CD14-positive monocyte (primary cell): Measurements from ENCODE around the gene TRAPPC6A. TPM values are rescaled to one million over a fixed set of nuclear protein-coding genes. Genes with fewer than 3 reads are reported as not detected.

ENCODE experiments used
- DNase-seq, 3 donors: peaks; one replicate each; pipeline ENCODE4 v3.0.0-alpha.2; 2011 to 2022
- H2AFZ ChIP-seq: 2 replicates; pipeline ENCODE4 v1.6.0; 2012; ENCODE audit warnings: mild to moderate bottlenecking, low read depth, low read length, inconsistent platforms; ENCODE audit not compliant: insufficient read depth, poor library complexity, severe bottlenecking
- H3K27ac ChIP-seq, 2 donors: 1 replicate in 1 of 2; 2 replicates in 1 of 2; pipeline ENCODE4 v1.5.1; 2012 to 2013; ENCODE audit warnings: low read length in 2 of 2, control low read depth in 1 of 2, inconsistent platforms in 1 of 2, low read depth in 1 of 2, mild to moderate bottlenecking in 1 of 2
- H3K27me3 ChIP-seq, 2 donors: one replicate each; pipeline versions ENCODE4 v1.6.0 to v1.6.1; 2011 to 2013; ENCODE audit warnings: low read length in 2 of 2; ENCODE audit not compliant: control insufficient read depth in 2 of 2, insufficient read depth in 2 of 2
- H3K36me3 ChIP-seq, 2 donors: replicated peaks in 1 of 2; 1 replicate in 1 of 2; 2 replicates in 1 of 2; pipeline versions ENCODE4 v1.5.1 to v1.6.1; 2012 to 2013; ENCODE audit warnings: low read length in 2 of 2, control low read depth in 1 of 2, inconsistent platforms in 1 of 2, mild to moderate bottlenecking in 1 of 2; ENCODE audit not compliant: insufficient read depth in 2 of 2, control insufficient read depth in 1 of 2
- H3K4me1 ChIP-seq, 2 donors: 1 replicate in 1 of 2; 2 replicates in 1 of 2; pipeline versions ENCODE4 v1.5.1 to v1.6.1; 2012 to 2013; ENCODE audit warnings: low read length in 2 of 2, control low read depth in 1 of 2, inconsistent platforms in 1 of 2, mild to moderate bottlenecking in 1 of 2, moderate library complexity in 1 of 2; ENCODE audit not compliant: insufficient read depth in 2 of 2, control insufficient read depth in 1 of 2
- H3K4me2 ChIP-seq: replicated peaks from 2 replicates; pipeline ENCODE3; 2012; ENCODE audit warnings: low read length, moderate library complexity, mild to moderate bottlenecking; ENCODE audit not compliant: poor library complexity, severe bottlenecking; ENCODE audit errors: extremely low read depth
- H3K4me3 ChIP-seq, 3 experiments: fragments of 200-600 bp in 1 of 3; sonication (generic) in 1 of 3; replicated peaks in 1 of 3; 1 replicate in 2 of 3; 2 replicates in 1 of 3; pipeline ENCODE4 v1.5.1; 2011 to 2013; ENCODE audit warnings: low read length in 3 of 3, mild to moderate bottlenecking in 3 of 3, control low read depth in 2 of 3, low read depth in 2 of 3, inconsistent platforms in 1 of 3, moderate library complexity in 1 of 3
- H3K79me2 ChIP-seq: 2 replicates; pipeline ENCODE4 v1.6.0; 2012; ENCODE audit warnings: mild to moderate bottlenecking, control low read depth, inconsistent platforms, low read length, moderate library complexity; ENCODE audit not compliant: insufficient read depth
- H3K9ac ChIP-seq: 2 replicates; pipeline ENCODE4 v1.6.0; 2017; ENCODE audit warnings: low read length, mild to moderate bottlenecking; ENCODE audit not compliant: insufficient read depth, poor library complexity, severe bottlenecking
- H3K9me3 ChIP-seq, 2 donors: replicated peaks in 1 of 2; 1 replicate in 1 of 2; 2 replicates in 1 of 2; pipeline versions ENCODE4 v1.5.1 to v1.6.1; 2012 to 2013; ENCODE audit warnings: low read length in 2 of 2, control low read depth in 1 of 2; ENCODE audit not compliant: control insufficient read depth in 1 of 2, insufficient read depth in 1 of 2
- H4K20me1 ChIP-seq: 2 replicates; pipeline ENCODE4 v1.6.0; 2012; ENCODE audit warnings: mild to moderate bottlenecking, low read length, control low read depth, moderate library complexity; ENCODE audit not compliant: insufficient read depth
- H3K27ac Mint-ChIP-seq, 7 donors: one replicate each; pipeline ENCODE4 v1.8.0; 2020; ENCODE audit warnings: mild to moderate bottlenecking in 7 of 7, mixed read lengths in 7 of 7, moderate library complexity in 6 of 7, inconsistent platforms in 2 of 7
- H3K27me3 Mint-ChIP-seq, 3 donors: one replicate each; pipeline ENCODE4 v1.8.0; 2021 to 2022; ENCODE audit warnings: low read depth in 3 of 3, mild to moderate bottlenecking in 3 of 3, mixed read lengths in 3 of 3, moderate library complexity in 3 of 3, inconsistent platforms in 1 of 3
- H3K36me3 Mint-ChIP-seq, 2 donors: one replicate each; pipeline ENCODE4 v1.8.0; 2020; ENCODE audit warnings: mixed read lengths in 2 of 2, inconsistent platforms in 1 of 2, mild to moderate bottlenecking in 1 of 2
- H3K4me1 Mint-ChIP-seq: one replicate; pipeline ENCODE4 v1.8.0; 2020; ENCODE audit warnings: mild to moderate bottlenecking, mixed read lengths
- H3K4me3 Mint-ChIP-seq, 2 donors: one replicate each; pipeline ENCODE4 v1.8.0; 2020; ENCODE audit warnings: mild to moderate bottlenecking in 2 of 2, mixed read lengths in 2 of 2, moderate library complexity in 1 of 2
- H3K9me3 Mint-ChIP-seq, 7 donors: one replicate each; pipeline ENCODE4 v1.8.0; 2020 to 2022; ENCODE audit warnings: mixed read lengths in 7 of 7, mild to moderate bottlenecking in 6 of 7, moderate library complexity in 6 of 7, inconsistent platforms in 2 of 7
- CTCF ChIP-seq: fragments of 200-600 bp; IDR thresholded peaks from one replicate; pipeline ENCODE4 v1.8.0; 2022; ENCODE audit warnings: antibody characterized with exemption, mild to moderate bottlenecking
- WGBS: methylation state at CpG from one replicate; pipeline ENCODE4 v1.1.5; 2013; ENCODE audit warnings: missing lambda C conversion rate; ENCODE audit not compliant: insufficient coverage; 5-methylcytosine and 5-hydroxymethylcytosine counted together
- intact Hi-C, 2 donors: fragments of 100-400 bp; cut with micrococcal nuclease; formaldehyde crosslinking; loops; one replicate each; pipeline versions ENCODE4 v1.15.0 to v1.15.1; 2023
- polyA plus RNA-seq, 3 donors: library from polyadenylated mRNA; depleted of rRNA in 1 of 3; unstranded in 2 of 3; stranded (reverse) in 1 of 3; fragments of 300-500 nt in 2 of 3; fragments of >200 nt in 1 of 3; fragmentation: Illumina TruSeq in 2 of 3; gene quantifications; 1 replicate in 2 of 3; 2 replicates in 1 of 3; pipeline ENCODE4 v1.2.3, GENCODE V29; 2012 to 2021

The TRAPPC6A gene
- polyA plus RNA-seq, 3 donors, result 49.7 to 82.7 (median 63.4) TPM

DNA sequence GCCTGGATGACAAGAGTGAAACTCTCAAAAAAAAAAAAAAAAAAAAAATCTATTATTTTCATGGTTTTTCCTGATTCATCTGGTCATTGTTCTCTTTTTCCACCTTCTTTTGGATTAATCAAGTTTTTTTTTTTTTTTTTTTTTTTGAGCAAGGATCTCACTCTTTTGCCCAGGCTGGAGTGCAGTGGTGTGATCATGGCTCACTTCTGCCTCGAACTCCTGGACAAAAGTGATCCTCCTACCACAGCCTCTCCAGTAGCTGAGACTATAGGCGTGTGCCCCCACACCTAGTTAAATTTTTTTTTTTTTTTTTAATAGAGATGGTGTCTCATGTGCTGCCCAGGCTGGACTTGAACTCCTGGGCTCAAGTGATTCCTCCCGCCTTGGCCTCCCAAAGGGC, 28.3 kb upstream of the TRAPPC6A start:
- no peak overlapping the region for H3K4me2 ChIP-seq
- no peaks in the 10 kb centered on the region for H3K36me3 Mint-ChIP-seq
- H3K27me3 ChIP-seq, result peaks cover 0 to 9% of the 10 kb centered on the region in 2 donors
- intact Hi-C loops, result no loop called here
- WGBS, result no CpG with 5 or more reads among the region's 3 CpGs
- H3K27ac Mint-ChIP-seq, result no peak overlapping the region
- H3K9ac ChIP-seq, result no peak overlapping the region
- no peak for TF ChIP-seq CTCF
- no peak overlapping the region for H3K4me3 ChIP-seq
- H3K27me3 Mint-ChIP-seq, result peaks cover 5 to 18% (median 14%) of the 10 kb centered on the region in 3 donors
- no peaks in the 10 kb centered on the region for H4K20me1 ChIP-seq
- no peak overlapping the region for H3K27ac ChIP-seq
- H3K4me1 Mint-ChIP-seq, result peaks cover 11% of the 10 kb centered on the region
- H2AFZ ChIP-seq, result no peak overlapping the region
- H3K9me3 Mint-ChIP-seq, result peaks cover 0 to 2% (median 0%) of the 10 kb centered on the region in 7 donors
- H3K36me3 ChIP-seq, result no peaks in the 10 kb centered on the region
- no peaks in the 10 kb centered on the region for H3K79me2 ChIP-seq
- H3K4me3 Mint-ChIP-seq, result no peak overlapping the region
- no peaks in the 10 kb centered on the region for H3K9me3 ChIP-seq
- peaks cover 0 to 2% of the 10 kb centered on the region in 2 donors for H3K4me1 ChIP-seq
- no peak for DNase-seq

- Histone ChIP-seq H3K27me3 (peaks cover 0 to 4% of the 10 kb centered on the region in 2 donors), H2AFZ (no peak overlapping the region), H4K20me1 (no peaks in the 10 kb centered on the region), H3K4me3 (no peak overlapping the region), H3K36me3 (no peaks in the 10 kb centered on the region), H3K27ac (no peak overlapping the region), H3K4me2 (no peak overlapping the region), H3K9ac (no peak overlapping the region), H3K9me3 (no peaks in the 10 kb centered on the region), H3K4me1 (no peaks in the 10 kb centered on the region), H3K79me2 (no peaks in the 10 kb centered on the region)
- WGBS, result 100% methylated on average over 1 of the region's 12 CpGs
- Mint-ChIP-seq H3K4me3 (no peak overlapping the region), H3K4me1 (peaks cover 7% of the 10 kb centered on the region), H3K27me3 (peaks cover 0 to 13% (median 9%) of the 10 kb centered on the region in 3 donors), H3K36me3 (no peaks in the 10 kb centered on the region), H3K9me3 (peaks cover 0 to 2% (median 0%) of the 10 kb centered on the region in 7 donors), H3K27ac (no peak overlapping the region)
- intact Hi-C loops, result no loop called here
- no peak for DNase-seq
- no peak for TF ChIP-seq CTCF
These were observed 27.8 kb upstream of the TRAPPC6A start for GRCh38 chr19:45205810-45206209.
